NCI-H2081 (cell line): ENCODE data around the gene PLP2.
"Not testable (repeated sequence)": the region's sequence is repeated elsewhere in the genome, so short reads cannot be mapped to it uniquely, and the experiment has no call there.

ENCODE experiments used
- DNase-seq, 2 experiments: peaks; one replicate each; lab custom pipeline; 2025; lab: John Stamatoyannopoulos, UW

Gene PLP2

DNA sequence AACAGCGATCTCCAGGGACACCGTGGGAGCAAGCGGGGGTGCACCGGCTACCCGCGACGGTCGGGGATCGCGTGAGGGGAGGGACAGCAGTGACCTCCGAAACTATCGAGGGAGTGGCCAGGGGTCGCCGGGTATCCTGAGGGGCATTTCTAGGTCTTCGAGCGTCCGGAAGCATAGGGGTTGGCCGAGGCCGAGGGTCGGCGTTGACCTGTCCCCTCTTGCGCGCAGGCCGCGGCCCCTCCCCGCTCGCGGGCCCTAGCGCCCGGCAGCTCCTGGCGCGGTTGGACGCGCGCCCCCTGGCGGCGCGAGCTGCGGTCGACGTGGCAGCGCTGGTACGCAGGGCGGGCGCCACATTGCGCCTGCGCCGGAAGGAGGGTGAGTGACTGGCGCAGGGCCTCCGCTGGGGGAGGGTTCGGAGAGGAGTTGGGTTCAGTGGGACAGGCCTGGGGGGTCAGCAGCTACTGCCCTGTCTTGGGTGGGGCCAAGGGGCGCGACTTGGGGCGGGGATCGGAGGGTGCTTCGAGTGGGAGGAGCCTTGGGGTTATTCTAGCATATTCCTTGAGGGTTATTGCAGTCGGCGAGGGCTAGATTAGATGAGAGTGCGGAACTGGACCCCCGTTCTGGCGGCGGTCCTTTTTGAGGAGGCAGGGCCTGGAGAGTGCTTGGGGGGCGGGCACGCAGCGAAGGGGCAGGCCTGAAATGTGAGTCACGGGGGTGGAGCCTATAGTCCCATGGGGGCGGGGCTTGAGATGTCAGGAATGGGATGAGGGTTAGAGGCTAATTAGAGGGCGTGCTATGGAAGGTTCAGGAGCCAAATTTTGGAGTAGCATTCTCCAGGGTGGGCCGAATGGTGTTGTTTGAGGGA lies 7.9 kb upstream of the PLP2 start:
- peak; percentile 74 to 75 for DNase-seq

- DNase-seq = no peak
These were observed 6.9 kb upstream of the PLP2 start for GRCh38 chrX:49164589-49165360.

DNA sequence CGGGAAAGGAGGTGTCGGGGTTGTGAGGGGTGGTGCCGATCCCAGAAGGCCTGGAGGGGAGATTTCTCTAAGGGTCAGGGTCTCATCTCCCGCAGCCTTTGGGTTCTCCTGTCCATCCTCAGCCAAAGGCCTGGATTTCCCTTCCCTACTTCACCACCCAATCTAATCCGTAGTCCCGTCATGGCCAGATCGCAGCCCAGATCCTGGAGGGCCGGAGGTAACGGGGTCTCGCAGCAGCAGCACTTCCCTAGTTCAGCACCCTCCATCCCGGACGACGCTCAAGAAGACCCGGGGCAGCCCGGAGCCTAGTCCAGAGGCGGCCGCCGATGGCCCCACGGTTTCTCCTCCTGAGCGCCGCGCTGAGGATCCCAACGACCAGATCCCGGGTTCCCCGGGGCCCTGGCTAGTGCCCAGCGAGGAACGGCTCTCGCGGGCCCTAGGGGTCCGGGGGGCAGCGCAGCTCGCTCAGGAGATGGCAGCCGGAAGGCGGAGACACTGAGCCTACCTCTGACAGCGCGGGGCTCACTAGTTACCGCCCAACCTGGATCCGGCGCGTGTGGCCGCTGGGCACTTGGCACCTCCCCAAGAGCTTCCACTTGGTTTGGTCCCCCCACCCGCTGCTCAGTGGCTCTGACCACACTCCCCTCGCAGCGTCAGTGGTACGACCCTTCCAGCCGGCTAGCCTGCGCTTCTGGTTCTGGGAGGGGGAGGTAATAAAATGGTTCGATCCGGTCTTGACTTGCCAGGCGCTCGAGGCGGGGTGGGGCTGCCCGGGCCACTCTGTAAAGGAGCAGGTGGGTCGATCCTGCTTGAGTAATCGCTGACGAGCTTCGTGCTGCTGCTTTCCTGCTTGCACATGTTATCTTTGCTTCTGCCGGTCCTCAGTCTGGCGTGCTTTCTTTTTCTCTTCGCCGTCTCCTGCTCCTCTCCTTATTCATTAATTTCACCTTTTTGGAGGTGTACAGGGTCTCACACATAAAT lies 5.5 kb upstream of the PLP2 start:
- no peak for DNase-seq

DNA sequence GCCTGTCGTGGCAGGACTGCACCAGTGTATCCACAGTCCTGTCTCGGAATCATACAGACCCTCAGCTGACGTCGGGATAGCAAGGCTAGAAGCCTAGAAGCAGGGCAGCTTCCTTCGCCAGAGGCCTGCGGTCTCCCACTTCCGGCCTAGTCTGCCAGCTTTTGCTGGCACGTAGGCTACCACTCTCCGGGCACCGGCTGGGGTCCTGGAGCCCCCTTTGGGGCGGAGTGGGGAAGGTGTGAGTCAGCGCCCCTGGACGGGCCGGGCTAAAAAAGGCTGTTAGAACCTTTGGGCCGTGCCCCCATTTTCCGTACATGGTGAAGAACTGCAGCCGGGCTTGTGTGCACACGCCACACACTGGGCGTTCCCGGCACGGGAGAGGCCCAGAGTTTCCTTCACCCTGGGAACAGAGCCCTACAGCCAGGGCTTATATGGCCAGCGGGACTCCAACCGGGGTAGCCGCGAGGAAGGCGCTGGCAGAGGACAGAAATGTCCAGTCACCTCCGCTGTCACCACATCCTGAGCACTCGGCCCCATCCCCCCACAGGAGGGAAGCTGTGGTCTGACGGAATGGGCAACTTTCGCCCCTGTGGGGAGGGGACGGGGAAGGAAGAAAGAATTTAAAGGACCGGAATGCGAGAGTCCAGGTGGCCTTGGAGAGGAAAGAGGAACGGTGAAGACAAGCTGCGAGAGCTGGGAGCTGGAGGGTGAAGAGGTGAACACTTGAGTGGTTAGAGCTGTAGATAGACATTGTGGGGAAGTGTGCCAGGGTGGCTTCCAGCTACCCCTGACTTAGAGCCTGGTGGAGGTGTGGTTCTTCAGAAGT lies 4.6 kb upstream of the PLP2 start:
- no peak for DNase-seq

DNA sequence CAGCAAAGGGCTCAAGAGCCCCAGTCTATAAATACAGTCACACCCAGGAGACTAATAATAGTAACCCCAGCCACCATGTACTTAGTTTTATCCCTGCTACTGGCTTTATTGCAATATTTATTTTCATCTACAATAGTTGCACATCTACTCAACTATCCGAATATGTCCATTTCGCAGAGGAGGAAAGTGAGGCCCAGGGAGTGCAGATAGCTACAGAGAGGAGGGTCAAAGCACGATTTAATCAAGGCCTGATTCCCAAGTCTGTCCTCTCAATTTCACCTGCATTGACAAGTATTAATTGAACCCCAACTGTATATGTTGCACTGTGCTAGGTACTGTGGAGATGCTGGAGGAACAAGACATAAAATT lies 4.0 kb upstream of the PLP2 start:
- DNase-seq = no peak

DNA sequence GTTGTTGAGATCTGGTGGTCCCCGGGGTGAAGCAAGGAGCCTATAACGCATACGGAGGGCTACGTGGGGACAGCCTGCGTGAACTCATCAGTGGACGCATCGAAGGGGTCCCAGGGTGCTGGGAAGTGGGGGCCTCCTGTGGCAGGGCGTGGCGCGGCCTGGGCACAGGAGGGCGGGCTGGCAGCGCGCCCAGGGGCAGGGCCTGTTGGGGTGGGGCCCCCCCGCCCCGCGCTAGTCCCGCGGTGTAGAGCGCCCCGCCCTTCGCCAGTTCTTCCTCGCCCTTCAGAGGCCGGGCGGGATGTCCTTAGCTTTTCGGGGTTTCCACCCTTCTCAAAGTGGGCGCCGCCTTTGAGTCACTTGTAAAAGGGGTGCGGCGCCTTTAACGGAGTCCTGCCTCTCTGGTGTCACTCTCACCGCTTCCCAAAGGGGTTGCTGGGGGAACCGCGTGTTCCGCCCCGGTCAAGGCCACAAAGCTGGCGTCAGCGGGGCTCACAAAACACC lies 632 bp downstream of the PLP2 start:
- peak; percentile 68 to 78 for DNase-seq

DNA sequence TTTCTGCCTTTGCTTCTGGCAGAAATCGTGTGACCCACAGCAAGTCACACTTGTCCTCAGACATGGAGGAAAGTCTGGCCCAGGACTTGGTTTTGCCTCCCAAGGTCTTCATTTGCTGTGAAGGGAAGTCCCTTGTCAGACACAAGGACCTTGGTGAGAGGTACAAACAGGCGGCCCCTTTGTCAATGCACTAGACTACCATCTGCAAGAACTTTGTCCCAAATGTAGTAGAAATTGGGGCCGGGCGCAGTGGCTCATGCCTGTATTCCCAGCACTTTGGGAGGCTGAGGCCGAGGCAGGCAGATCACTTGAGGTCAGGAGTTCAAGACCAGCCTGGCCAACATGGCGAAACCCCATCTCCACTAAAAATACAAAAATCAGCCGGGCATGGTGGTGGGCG lies 1.8 kb downstream of the PLP2 start:
- DNase-seq = not testable (repeated sequence)

DNA sequence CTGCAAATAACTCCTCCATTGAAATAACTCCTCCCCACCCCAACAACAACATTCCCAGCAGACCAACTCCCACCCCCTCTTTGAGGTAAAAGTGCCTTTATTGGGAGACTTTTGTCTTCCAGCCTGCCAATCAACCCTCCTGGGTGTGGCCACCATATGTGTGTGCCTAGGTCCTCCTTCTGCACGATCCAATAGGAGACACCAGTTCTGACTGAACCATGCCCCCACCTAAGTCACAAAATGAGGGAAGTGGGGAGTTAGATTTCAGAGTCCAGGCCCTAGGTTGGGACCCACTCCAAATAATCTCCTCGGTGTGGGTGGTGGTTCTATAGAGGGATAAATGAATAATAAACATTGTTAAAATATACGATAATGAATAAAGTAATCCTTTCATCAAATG lies 3.0 kb downstream of the PLP2 start:
- DNase-seq = no peak

DNA sequence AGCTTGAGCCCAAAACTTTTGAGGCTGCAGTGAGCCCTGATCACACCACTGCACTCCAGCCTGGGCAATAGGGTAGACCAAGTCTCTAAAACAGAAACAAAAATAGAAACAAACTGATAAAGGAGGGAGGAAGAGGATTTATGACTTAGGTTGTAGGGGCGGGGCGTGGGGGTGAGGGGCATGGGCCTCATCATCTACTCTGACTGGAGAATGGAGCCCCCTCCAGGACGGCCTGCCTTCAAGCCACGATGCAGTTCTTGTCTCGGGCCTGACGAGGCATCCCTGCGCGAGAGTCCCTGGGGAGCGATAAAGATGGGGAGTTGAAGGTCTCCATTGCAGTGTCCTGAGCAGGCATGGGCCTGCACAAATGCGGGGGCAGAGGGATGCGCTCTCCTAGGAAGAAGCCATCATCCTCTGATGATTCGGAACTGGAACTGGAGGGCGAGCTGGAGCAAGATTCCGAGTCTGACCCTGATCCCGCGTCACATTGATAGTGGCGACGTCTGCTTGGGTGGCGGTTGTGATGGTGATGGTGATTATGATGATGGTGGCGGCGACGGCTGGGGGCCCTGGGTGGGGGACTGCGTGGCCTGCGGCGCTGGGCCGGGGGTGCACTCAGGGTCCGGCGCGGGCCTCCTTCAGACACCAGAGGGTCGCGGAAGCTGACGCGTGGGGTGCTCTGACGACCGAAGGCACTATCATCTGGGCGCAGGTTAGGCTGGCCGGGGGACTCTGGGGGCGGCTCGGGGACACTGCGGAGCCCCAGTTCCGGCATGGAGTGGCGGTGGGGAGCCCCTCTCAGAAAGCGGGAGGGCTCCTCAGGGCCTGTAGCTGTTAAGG lies 4.0 kb downstream of the PLP2 start:
- DNase-seq = no peak

- DNase-seq = no peak
These were observed 5.0 kb downstream of the PLP2 start for GRCh38 chrX:49176421-49177326.

GRCh38 chrX:49177338-49177833 lies 5.7 kb downstream of the PLP2 start:
- DNase-seq = no peak

GRCh38 chrX:49177873-49178480 lies 6.3 kb downstream of the PLP2 start:
- DNase-seq = no peak

DNA sequence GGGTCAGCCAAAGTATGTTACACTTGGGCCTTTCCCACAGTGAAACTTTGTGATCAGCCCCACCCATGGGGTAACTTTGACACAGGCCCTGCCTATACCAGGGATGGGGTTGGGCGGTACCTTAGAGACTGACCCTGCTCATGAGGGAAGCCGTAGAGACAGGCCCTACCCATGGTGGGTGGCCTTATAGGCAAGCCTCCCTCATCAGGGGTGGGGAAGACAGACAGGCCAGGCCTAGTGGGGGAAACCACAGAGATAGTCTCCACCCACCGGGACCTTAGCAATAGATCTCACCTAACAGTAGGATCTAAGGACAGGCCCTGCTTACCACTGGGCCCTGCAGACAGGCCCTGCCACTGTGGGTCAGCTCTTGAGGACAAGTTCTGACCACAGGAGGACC lies 6.8 kb downstream of the PLP2 start:
- no peak for DNase-seq

GRCh38 chrX:49179358-49179757 lies 7.7 kb downstream of the PLP2 start:
- DNase-seq = no peak

GRCh38 chrX:49183701-49184281 lies 12.1 kb downstream of the PLP2 start:
- DNase-seq = no peak

- peak; percentile 83 to 92 for DNase-seq
These were observed 12.9 kb downstream of the PLP2 start for GRCh38 chrX:49184294-49185281.
